ENCODE data around the gene LYPD1. TPM values are rescaled to one million over a fixed set of nuclear protein-coding genes. Genes with fewer than 3 reads are reported as not detected.
A peak's percentile ranks its signal among the peaks of the same experiment; 100 is the strongest.

The LYPD1 gene
- total RNA-seq, 2 donors from 2014 or later: 0.22 TPM; not detected in 1

GRCh38 chr2:132652474-132652873 is 17.5 kb downstream of the LYPD1 start:
- Histone ChIP-seq H3K27me3 (no peaks in the 10 kb centered on the region), H3K36me3 (no peaks in the 10 kb centered on the region), H3K4me1 (no peaks in the 10 kb centered on the region), H3K27ac (no peak overlapping the region), H3K4me3 (no peak overlapping the region), H3K9me3 (no peaks in the 10 kb centered on the region)
- TF ChIP-seq CTCF (IDR thresholded peaks at IDR 0.05): no peak
- no peak for DNase-seq (ENCODE audit: low spot score)

- no peak overlapping the region for H3K4me3 ChIP-seq
- H3K9me3 ChIP-seq: no peaks in the 10 kb centered on the region
- H3K4me1 ChIP-seq: no peaks in the 10 kb centered on the region
- no peaks in the 10 kb centered on the region for H3K36me3 ChIP-seq
- peak; percentile 18 to 59 for TF ChIP-seq CTCF (IDR thresholded peaks at IDR 0.05)
- H3K27me3 ChIP-seq: no peaks in the 10 kb centered on the region
- DNase-seq (ENCODE audit: low spot score): no peak
- no peak overlapping the region for H3K27ac ChIP-seq
Observed at GRCh38 chr2:132651115-132652045, 18.6 kb downstream of the LYPD1 start.

GRCh38 chr2:132646540-132647108 is 23.4 kb downstream of the LYPD1 start:
- H3K27ac ChIP-seq: no peak overlapping the region
- H3K27me3 ChIP-seq: no peaks in the 10 kb centered on the region
- no peaks in the 10 kb centered on the region for H3K4me1 ChIP-seq
- no peaks in the 10 kb centered on the region for H3K36me3 ChIP-seq
- H3K9me3 ChIP-seq: no peaks in the 10 kb centered on the region
- H3K4me3 ChIP-seq: no peak overlapping the region
- DNase-seq (ENCODE audit: low spot score): no peak
- no peak for TF ChIP-seq CTCF (IDR thresholded peaks at IDR 0.05)

- no peaks in the 10 kb centered on the region for H3K4me1 ChIP-seq
- no peaks in the 10 kb centered on the region for H3K36me3 ChIP-seq
- no peak overlapping the region for H3K27ac ChIP-seq
- H3K9me3 ChIP-seq: no peaks in the 10 kb centered on the region
- no peak for DNase-seq (ENCODE audit: low spot score)
- H3K27me3 ChIP-seq: no peaks in the 10 kb centered on the region
- no peak for TF ChIP-seq CTCF (IDR thresholded peaks at IDR 0.05)
- no peak overlapping the region for H3K4me3 ChIP-seq
Observed at GRCh38 chr2:132645722-132646539, 24.1 kb downstream of the LYPD1 start.

GRCh38 chr2:132645176-132645575 is 24.8 kb downstream of the LYPD1 start:
- Histone ChIP-seq H3K9me3 (no peaks in the 10 kb centered on the region), H3K4me3 (no peak overlapping the region), H3K4me1 (no peaks in the 10 kb centered on the region), H3K27ac (no peak overlapping the region), H3K27me3 (no peaks in the 10 kb centered on the region), H3K36me3 (no peaks in the 10 kb centered on the region)
- TF ChIP-seq CTCF (IDR thresholded peaks at IDR 0.05): no peak
- no peak for DNase-seq (ENCODE audit: low spot score)

Measured in right atrium auricular region (tissue), 2 donors.